GM12873 (cell line): Measurements from ENCODE around the gene CAV3.

Experiments used
- TF ChIP-seq, protein P1 (sequence below): IDR thresholded peaks from 2 replicates; pipeline ENCODE4 v1.5.1; 2012; ENCODE audit warnings: low read depth, mild to moderate bottlenecking, moderate library complexity, low read length, control low read depth; ENCODE audit not compliant: insufficient read depth; ENCODE audit errors: missing control alignments

CAV3 gene

DNA sequence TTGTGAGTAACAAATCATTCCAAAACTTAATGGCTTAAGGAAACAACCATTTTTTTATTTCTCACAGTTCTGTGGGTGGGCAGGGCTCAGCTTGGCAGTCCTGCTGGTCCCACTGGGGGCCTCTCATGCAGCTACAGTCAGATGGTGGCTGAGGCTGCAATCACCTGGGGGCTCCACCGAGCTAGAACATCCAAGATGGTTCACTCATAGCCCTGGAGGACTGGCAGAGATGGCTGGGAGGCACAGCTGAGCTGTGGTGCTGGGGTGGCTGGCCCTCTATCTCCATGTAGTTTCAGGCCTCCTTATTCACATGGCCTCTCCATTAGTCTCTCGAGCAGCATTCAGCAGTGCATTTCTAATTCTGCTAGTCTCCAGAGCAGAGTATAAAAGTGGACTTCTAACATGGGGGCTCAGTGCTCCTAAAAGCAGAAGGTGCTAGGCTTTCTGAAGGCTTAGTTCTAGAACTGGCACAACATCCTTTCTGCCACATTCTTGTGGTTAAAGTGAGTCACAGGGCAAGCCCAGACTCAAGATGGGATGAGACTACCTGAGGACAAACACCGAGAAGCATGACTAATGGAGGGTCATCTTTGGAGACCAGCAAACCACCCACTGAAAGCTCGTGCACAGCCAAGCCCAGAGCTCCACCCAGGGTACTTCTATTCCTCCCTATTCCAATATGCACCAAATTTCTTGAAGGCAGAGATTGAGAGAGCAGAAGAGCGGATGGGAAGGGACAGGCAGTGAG, 6.3 kb downstream of the CAV3 start:
- TF ChIP-seq, protein P1, sequence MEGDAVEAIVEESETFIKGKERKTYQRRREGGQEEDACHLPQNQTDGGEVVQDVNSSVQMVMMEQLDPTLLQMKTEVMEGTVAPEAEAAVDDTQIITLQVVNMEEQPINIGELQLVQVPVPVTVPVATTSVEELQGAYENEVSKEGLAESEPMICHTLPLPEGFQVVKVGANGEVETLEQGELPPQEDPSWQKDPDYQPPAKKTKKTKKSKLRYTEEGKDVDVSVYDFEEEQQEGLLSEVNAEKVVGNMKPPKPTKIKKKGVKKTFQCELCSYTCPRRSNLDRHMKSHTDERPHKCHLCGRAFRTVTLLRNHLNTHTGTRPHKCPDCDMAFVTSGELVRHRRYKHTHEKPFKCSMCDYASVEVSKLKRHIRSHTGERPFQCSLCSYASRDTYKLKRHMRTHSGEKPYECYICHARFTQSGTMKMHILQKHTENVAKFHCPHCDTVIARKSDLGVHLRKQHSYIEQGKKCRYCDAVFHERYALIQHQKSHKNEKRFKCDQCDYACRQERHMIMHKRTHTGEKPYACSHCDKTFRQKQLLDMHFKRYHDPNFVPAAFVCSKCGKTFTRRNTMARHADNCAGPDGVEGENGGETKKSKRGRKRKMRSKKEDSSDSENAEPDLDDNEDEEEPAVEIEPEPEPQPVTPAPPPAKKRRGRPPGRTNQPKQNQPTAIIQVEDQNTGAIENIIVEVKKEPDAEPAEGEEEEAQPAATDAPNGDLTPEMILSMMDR = no peak

DNA sequence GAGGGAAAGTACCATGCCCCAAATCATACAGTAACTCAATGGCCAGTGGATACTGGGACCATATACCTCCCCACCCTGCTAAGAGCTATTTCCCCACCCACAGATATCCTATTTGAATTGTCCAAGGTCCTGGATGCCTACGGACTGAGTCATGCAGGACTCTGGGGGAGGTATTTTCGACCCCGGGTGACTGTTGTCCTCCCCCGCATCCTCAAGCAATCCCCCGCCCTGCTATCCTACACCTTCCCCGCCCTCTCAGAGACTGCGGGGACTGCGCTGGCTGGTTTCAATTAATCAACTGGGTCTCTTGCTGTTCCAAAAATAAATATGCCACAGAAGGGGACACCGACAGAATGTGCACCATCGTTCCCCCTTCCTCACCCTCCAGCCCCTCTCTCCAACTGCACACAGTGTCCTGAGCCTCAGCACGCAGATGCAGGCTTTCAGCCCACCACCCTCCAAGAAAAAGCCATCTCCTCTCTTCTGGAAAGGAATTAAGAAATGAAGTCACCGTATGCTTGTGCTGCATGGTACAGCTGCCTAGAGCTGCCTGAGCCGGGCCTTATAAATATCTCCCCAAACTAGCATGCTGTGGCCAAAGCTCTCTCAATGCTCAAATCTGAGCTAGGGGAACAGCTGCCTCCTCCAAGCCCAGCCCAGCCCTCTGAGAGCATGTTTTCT, 8.1 kb downstream of the CAV3 start:
- TF ChIP-seq, protein P1 = no peak

DNA sequence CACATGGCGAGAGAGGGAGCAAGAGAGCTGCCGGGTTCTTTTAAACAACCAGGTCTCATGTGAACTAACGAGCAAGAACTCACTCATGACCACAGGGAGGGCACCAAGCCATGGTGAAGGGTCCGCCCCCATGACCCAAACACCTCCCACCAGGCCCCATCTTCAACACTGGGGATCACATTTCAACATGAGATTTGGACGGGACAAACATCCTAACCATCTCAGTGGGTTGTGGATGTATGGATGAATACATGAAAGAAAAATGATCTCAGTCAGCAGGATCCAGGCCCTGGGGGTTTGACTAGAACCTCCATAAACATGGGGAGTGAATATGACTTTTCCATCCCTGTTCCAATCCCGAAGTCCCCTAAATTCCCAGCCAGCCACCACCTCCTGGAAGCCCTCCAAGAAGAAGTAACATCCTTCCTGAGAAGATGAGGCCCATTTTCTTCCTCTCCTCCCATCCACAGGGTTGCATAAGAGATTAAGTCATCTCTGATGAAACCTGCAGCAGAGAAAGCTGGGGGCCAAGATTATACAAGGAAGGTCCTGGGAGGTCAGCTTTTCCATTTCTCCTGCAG, 9.5 kb downstream of the CAV3 start:
- TF ChIP-seq, protein P1 = no peak

GRCh38 chr3:8743911-8744310, 10.3 kb downstream of the CAV3 start:
- TF ChIP-seq, protein P1 = no peak

DNA sequence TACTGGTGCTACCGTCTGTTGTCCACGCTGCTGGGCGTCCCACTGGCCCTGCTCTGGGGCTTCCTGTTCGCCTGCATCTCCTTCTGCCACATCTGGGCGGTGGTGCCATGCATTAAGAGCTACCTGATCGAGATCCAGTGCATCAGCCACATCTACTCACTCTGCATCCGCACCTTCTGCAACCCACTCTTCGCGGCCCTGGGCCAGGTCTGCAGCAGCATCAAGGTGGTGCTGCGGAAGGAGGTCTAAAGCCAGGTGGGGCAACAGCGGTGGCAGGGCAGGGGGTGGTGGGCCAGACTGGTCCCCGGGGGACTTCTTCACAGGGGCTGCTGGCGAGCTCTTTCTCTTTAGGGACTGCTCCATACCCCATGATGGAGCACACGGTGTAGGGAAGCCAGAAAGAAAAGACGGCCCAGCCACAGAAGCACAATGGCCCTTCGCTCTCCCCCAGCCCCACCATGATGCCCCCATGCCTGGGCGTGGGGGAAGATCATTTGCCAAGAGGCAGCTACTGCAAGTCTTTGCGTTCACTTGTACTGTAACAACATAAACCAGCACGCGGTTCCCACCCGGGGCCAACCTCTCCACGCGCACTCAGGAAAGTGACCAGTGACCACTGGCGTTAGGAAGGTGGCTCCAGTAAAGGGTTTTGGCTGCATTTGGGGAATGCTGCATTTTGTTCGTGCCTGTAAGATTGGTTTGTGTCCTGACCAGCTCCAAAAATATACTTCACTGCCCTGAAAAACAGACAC, 12.2 kb downstream of the CAV3 start:
- TF ChIP-seq, protein P1 = no peak

GRCh38 chr3:8746780-8747345, 13.3 kb downstream of the CAV3 start:
- TF ChIP-seq, protein P1 = no peak
